GM21390 (cell line): ENCODE results near the gene ASTL.

ENCODE experiments used
- ATAC-seq: cut with Tn5 transposase; IDR thresholded peaks from one replicate; pipeline ENCODE4 v1.9.1; 2021; ENCODE audit not compliant: unreplicated experiment

The ASTL gene

DNA sequence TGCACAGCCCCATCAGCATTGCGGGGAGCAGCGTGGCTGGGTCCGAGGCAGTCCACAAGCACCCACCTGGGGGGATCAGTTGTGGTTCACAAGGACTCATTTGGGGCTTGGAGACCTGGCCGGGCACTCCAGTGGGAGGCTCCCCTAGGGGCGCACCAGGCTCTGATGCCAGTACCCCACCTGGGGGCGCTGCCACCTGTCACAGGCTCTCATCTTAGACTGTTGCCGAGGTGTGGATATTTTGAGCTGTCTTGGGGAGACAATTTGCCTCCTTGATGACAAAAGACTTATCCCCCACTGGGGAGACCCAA is 25.0 kb downstream of the ASTL start:
- no peak for ATAC-seq

DNA sequence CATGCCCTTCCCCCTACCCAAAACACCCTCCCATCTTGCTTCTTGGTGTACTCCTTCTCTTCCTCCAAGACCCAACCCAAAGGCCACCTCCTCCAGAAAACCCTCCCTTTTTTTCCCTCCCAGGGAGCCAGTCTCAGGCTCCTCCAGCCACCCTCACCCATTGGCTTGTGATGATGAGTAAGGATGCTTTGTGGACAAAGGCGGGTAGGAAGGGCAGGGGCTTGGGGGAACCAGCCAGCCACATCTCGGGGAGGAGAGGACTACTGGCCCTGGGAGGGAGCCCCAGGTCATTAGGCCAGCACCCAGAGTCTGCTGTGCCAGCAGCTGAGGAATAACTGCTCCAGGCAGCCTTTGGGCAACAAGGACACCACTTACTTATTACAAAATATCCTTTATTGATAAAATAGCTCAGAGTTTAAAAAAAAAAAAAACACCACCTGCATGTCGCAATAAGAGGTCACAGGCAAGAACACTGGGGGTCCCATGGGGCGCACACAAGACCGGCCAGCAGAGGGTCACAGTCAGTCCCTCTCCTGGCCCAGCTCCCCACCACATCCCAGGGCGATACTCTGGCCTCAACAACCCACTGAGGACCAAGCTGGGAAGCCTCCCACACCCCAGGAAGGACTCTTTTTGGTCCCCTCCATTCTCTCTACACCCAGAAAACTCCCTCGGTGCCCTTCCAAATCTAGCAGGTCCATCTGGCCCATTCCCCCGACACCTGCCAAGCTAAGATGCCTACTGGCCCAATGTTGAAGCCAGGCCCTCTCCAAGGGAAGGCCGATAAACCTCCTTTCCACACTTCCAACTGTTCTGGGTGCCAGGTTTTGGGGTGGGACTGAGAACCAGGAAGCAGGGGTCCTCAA is 25.6 kb downstream of the ASTL start:
- no peak for ATAC-seq

DNA sequence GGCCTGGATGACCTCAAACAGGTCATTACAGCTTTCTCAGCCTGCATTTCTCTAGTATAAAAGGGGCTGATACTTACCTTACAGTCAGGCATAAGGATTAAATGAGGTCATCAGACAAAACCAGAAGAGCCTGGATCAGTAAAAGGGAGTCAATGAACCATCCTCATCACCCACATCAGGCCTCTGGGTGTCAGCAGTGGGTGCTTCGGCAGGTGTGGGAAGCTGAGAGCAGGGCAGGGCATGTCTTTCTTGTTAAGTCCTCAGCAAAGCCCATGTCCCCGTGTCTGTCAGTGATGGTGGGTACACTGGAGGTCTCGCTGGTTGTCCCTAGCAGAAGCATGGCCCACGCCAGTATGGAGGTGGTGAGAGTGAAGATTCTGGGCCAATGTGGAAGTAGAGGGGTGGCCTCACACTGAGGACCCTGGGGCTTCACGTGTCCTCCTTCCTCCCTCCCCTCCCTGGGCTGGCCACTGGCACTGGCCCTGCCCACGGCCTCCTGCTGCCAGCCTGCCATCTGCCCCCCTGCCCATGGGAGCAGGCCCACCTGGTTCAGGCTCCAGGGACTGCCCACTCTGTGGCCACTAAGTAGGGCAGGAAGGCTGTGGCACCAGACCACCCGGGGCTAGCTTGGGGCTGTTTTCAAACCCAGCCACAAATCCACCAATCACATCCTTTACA is 26.3 kb downstream of the ASTL start:
- no peak for ATAC-seq

DNA sequence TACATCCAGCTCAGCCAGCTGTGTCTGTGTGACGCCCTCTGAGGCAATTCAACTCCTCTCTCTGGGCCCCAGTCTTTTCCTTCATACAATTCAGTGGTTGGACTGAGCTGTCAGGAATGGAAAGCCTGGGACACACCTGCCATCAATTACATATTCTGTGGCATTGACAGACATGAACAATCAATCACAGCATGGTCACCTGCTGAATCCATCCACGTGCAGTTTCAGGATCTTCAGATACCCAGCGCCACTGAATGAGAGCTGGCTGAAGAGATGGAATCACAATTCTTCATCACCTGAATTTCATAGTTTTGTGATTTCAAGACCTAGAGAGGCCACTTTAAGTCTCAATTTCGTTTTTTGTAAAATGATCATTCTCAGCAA is 27.1 kb downstream of the ASTL start:
- ATAC-seq: no peak

DNA sequence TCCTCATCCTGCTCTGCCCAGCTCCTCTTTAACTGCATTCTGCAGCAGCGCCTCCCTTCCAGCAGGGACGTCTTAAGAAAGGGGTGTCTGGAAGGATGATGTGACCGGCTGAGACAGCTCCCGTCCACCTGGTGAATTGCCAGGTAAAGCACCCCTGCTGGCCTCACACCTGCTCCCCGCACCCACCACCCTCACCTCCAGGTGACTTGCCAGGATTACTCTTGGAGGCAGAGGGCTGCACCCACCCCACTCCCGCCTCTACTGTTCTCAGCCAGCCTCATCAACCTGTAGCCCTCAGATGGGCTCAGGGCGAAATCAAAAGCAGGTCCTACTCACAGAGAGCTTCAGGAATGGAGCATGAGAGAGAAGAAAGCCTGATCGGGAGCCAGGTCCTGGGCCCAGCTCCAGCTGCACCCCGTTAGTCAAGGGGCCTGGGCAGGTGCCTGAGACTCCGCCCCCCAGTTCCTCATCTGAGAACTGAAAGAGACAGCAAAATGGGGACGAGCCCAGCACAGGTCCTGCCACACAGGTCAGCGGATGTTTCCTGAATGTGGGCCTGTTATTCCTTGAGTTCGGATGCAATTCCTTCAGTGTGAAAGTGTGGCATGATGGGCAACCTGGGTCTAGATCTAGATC is 27.6 kb downstream of the ASTL start:
- ATAC-seq: no peak

DNA sequence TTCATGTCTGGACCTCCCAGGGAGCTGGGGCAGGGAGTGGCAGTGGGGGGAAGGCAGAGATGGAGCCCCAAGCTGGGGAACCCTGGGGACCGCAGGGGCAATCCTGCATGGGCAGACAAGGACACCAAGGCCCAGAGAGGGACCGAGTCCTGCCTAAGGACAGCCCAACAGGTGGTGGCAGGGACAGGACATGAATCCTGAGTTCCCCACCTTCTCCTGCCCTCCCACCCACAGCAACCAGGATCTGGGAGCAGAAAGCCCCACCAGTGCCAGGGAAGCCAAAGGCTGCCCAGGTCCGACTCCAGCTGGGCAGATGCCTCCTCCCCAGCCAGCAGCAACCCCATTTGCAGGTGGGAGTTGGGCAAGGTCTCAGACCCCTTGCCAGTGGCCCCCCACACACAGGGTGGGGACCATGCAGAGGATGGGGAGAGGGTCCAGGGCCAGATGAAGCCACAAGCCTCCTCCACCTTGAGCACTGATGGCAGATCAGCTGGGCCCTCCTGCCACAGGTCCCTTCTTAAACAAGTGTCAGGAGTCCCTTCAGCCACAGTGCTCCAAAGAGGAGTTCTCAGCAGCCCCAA is 28.3 kb downstream of the ASTL start:
- ATAC-seq: no peak

DNA sequence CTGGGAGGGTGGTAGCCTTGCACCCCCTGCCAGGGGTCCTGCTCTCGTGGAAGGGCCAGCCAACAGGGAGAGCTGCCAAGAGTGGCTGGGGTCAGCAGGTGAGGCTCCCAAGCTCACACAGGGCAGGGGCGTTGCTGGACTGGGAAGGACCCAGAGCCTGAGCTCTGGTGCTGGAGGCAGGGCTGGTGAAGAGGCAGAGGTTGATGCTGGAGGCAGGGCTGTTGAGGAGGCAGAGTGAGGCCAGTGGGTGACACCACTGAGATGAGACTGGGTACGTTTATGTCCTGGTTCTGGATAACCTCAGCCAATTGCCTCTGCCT is 29.0 kb downstream of the ASTL start:
- ATAC-seq: no peak

DNA sequence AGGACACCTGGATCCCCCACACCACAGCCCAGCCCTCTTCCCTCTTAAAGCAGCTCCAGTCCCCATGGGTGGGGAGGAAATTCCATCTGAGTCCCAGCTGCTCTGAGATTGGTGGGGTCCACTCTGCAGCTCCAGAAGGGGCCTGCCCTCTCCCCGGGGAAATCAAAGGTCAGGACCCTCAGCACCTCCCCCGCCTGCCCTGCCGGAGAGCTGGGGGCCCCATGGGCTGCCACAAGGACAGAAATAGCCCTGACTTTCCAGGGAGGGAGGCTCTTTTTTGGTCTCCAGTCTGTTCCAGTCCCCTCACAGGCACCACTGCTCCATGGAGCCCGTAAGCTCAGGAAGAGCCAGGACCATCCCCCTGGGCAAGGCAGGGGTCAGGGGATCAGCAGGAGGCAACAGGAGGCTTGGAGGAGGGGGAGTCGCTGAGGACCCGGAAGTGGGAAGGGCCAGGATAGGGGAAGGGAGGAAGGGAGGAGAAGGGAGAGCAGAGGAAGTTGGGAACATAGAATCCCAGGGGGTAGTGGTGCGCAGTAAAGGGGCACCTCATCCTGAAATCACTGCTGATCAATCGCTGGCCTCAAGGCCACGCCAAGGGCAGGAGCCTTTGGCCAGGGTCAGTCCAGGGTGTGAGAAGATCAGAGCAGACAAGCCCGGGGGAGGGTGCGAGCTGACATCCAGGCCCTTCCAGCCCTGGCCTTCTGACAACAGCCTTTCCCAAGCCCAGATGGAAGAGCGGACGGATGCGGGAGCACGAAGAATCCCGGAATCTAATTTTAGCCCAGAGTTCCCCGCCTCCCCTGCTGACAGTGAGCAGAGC is 29.6 kb downstream of the ASTL start:
- no peak for ATAC-seq

DNA sequence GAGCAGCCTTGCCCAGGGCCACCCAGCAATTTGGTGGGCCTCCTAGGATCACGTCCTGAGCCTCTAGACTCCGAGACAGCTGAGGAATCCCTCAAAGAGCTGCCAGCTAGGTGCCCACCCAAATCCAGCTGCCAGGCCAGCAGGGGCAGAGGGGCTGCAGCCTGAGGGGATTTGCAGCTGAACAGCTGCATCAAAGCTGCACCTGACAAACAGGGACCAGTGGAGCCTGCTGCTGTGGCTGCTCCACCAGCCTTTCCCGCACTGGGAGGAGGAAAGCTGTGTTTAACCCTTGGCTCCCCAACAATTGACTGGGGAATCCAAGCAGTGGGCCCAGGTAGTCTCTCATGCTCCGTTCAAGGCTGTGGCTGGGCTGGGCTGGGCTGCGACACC is 30.2 kb downstream of the ASTL start:
- ATAC-seq: no peak

DNA sequence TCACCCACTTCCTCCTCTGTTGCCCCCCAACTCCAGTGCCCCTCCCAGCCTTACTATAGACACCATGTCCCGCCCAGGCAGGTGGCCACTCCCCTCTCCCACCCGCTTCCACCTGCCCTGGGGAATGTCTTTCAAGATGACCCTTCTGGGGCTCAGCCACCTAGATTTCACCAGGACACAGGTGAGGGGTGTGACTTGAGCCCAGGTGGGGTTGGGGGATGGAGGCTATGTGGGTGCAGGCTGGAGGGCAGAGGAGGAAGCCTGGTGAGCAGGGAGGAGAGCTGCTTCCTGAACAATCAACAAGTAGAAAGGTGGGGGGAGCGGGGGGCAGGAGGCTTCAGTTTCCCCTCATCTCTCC is 30.6 kb downstream of the ASTL start:
- ATAC-seq: no peak

DNA sequence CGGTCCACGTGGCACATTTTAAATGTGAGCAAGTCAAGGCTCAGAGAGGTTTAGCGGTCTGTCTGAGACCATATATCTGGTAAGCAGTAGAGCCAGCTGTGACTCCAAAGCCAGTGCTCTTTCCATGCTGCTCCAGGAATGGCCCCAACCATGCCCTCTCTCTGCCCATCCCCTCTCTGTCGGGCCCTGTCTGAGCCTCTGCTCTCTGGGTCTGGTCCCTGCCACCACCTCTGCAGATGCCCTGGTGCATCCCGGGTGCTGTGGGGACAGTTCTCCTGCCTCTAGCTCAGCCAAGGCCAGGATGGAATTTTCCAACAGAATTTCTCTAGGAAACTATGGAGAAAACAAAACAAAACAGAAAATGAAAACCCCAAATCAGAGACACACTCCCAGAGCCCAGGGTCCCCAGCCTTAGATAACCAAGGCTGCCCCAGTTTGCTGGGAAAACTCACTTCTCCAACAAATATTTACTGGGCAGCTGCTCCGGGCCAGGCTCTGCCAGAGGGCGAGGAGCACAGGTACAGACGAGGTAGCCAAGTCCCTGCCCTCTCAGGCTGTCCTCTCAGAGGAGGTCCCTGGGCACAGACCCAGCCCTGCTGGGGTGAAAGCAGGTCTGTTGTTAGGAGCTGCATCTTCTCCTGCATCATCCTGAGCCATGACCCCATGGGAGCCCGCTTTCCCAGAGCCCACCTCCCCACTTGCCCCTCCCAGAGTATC is 31.2 kb downstream of the ASTL start:
- no peak for ATAC-seq

DNA sequence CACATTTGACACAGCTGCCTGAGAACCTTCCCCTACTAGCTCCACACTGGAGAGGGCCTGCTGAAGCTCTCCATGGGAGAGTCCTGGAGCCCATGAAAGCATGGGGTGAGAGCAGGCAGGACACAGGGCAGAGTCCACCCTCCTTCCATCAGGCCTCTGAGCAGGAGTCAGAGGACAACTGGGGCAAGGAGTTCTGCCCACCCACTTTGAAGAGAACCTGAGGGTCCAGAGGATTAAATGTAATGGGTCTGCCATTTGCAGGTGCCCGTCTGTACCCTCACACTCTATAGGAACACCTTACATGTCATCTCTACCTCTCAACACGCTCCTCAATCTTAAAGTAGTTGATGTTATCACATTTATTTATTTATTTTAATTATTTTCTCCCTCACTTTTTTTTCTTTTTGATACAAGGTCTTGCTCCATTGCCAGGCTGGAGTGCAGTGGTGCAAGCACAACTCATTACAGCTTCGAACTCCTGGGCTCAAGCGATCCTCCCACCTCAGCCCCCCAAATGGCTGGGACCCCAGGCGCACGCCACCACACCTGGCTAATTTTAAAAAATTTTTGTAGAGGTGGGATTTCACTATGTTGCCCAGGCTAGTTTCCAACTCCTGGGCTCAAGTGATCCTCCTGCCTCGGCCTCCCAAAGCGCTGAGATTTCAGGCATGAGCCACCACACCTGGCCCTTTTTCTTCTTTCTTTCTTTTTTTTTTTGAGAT is 32.1 kb downstream of the ASTL start:
- ATAC-seq: no peak

DNA sequence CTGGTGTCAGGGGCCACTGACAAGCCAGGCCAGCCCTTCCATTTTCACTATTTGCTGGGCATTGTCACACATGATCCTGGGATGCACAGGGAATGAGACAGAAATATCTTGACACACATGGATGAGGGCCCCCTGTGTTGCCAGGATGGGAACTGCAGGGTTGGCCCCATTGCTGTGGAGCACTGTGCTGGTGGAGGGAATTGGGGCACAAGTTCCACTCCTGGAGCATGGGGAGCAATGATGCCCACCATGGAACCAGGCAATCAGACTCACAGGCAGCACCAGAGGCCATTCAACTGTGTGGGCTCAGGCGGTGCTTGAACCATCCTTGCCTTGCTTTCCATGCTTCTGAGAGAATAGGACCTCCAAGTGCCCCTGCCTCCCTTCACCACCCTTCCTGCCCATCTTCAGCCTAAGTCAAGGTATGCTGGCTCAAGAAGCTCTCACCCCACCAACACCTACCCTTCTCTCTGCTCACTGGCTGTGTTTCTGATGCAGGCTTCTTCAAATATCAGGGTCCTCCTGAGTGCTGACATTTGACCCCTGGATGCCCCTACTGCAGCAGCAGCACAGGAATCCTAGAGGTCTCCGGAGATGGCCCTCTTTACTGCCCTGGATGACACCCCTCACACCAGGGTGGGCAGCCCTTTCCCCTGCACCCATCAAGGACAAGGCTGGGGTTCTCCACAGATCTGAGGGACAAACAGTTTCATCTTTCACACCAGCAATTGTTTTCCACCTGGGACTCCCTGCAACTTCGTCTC is 33.0 kb downstream of the ASTL start:
- ATAC-seq: no peak

DNA sequence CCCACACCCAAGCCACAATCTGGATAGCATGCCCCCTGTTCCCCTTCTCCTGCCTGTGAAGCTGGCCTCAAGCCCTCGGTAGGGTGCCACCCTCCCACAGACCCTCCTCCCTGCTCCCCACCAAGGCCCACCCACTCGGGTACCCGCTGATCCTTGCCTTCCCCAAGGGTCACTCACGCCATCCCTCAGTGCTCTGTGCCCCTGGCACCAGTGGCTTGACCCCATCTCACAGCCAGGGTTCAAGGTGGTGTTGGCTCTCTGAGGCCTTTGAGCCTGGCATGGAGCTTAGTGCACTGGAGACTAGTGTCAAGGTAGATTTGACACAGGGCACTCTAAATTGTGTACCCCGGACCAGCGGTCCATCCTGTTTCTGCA is 33.8 kb downstream of the ASTL start:
- ATAC-seq: no peak

DNA sequence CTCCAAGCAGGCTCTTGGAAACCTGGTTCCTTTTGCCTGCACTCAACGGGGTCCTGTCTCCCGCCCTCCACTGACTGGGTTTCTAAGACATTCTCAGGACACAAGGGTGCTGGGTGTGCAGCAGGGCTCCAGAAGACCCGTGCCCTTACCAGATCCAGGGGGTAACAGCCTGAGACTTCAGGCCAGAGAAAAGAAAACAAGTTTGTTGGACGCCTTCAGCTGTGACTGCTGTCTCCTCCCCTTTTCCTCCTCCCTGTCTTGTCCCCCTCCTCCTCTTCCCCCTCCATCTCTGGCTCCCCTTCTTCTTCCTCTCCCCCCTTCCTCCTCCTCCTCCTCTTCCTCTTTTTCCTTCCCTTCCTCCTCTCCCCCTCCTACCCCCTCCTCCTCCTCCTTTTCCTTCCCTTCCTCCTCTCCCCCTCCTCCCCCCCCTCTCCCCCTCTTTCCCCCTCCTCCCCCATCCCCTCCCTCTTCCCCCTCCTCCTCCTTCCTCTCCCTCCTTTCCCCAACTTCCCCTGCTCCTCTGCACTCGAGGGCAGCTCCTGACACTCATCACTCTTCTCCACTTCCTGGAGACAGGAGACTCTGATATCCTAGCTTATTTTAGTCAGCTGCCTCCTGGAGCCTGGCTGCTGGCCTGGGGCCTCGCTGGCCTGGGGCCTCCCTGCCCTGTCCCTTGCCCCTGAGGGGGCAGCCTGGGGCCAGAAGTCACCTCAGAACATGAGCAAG is 34.4 kb downstream of the ASTL start:
- no peak for ATAC-seq

DNA sequence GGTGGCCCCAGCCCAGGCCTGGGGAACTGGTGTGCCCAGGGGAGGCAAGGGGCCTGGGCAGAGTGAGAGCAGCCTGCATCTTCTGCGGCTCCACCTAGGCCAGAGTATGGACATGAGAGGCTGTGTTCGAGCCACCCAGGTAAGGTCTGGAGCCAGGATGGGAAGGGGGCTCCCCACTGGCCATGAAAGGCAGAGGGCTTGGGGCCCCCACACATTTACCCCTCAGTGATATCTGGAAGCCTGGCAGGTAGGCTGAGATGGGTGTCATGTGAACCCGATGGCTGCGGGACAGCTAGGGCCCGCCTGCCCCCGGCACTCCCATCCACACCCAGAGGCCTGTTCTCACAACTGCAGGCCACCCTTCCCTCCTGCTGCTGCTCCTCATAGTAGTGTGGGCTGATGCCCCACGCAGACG is 35.1 kb downstream of the ASTL start:
- ATAC-seq: no peak

DNA sequence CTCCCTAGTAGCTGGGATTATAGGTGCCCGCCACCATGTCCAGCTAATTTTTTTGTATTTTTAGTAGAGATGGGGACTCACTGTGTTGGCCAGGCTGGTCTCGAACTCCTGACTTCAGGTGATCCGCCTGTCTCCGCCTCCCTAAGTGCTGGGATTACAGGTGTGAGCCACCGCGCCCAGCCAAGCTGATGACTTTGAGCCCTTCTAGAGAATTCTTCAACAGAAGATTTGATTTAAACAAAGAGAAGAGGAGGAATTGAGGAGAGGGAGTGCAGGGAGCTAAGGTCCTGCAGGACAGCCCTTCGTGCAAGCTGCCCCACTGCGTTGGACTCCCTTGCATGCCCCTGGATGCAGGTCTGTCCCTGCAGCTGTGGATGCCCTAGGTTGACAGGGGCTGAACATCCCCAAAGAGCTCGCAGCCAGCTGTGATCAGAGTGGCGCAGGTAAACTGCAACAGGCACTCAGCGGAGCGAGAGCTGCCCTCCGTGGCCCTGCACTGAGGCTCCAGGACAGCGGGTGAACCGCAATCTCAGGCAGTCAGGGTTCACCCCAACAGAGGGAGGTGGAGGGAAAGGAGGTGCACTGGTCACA is 35.6 kb downstream of the ASTL start:
- no peak for ATAC-seq

DNA sequence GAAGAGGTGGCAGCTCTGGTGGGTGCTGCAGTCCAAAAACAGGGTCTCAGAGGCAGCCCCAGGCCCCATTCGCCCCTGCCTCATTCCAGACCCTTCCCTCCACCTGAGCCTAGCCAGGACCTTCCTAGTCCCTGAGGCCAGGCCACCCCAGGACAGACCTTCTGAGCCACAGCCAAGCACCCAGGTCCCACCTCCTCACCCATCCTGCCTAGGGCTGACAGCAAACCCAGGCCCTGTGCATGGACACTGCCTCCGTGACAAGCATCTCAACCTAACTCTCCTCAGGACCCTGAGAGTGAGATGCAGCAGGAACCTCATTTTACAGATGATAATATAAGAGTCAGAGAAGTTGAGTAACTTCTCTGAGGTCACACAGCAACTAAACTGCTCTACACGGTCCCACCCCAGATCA is 37.4 kb downstream of the ASTL start:
- no peak for ATAC-seq
